GM19328 (cell line): Measurements from ENCODE around the gene ACTR8.

Experiments used
- ATAC-seq: cut with Tn5 transposase; IDR thresholded peaks from one replicate; pipeline ENCODE4 v1.9.1; 2021; ENCODE audit warnings: mild to moderate bottlenecking, moderate library complexity; ENCODE audit not compliant: unreplicated experiment

ACTR8 gene

DNA sequence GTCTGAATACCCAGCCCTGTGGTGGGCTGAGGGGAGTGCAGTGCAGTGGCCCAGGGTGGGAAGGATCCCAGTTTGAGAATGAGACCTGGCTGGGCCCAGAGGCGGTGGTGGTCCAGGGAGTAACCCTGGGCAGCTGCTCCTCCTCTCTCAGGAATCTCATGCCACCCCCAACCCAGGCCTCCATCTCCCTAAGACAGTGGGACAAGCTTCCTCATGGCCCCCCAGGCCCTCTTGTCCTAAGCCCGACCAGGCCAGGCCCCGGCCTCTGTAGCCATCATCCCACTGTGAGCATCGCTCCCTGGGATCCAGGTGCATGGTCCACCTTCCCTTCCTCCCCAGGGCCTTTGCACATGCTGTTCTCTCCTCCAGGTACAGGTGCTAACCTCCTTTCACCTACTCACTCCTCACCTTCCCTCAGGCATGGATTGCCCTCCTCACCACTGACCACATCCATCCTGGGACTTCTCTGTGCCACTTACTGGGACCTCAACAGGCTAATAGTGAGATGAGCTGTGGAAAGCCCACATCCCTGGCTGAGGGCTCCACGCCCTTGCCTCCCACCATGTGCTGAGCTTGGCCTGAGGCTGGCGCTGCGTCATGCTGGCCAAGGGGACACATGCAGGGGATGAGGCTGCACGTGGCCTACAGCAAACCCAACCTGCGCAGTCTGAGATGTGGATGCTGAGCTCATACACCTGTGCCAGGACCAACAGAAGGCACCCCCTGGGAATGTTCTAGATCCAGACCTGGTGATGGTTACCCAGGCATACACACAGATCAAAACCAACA, 45.7 kb downstream of the ACTR8 start:
- ATAC-seq: no peak

DNA sequence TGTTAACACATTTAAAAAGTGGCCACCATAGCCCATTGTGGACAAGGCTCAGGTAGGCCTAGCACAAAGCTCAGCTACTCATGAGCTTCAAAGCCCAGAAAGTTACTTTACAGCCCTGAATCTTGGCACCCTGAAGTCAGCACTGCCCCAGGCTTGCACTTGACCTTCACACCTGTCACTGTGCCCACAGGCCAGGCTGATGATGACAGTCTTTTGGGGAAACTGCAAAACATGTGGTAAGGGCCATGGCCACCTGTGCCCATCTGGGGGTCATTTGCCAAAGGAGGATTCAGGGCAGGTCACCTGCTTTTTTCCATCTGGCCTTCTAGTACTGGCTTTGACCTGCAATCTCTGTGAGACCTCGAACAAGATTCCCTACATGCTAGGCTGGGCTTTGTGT, 46.7 kb downstream of the ACTR8 start:
- ATAC-seq: no peak

DNA sequence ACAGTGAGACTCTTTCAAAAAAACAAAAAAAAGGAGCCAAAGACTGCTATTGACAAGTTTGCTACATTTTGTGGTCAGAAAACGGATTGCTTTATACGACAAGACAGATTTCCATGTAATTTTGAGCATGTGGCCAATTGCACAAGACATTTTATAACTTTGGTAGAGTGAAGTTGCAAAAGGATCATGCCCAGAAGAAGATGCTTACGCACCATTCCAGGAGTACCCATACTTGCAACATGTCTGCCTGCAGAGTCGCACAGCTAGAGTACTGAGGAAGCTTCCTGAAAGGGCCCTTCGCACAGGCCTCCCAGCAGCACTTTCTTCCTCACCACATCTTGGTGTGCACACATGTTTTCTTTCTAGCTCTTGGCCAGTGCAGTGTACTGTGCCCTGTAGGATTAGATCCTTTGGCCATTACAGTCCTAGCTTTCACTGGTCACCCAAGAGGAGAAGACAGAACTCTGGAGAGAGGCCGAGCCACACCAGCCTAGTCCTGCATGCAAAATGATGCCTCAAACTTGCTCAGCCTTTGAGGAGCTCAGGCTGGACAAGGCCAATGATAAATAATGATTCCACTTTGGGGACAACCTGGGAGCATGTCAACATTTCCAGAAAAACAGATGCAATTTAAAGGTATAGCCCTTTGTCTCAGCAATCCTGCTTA, 47.4 kb downstream of the ACTR8 start:
- ATAC-seq: no peak

DNA sequence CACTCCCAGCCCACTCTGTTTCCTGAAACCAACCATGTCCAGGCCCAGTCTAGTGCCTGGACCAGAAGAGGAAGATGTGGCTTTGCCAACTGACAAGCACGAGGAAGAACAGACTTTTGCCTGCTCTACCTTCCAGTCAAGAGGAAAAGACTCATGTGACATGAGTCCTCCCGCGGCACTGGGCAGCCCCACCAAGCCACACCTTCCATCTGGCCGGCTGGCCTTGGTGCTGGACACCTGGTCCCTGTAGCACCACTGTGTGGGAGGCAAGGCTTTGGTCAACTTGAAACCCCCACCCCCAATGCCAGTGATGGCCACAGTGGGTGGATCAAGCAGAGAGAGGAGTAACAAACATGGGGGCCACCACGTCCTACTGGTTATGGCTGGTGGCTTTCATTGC, 48.3 kb downstream of the ACTR8 start:
- ATAC-seq: no peak

DNA sequence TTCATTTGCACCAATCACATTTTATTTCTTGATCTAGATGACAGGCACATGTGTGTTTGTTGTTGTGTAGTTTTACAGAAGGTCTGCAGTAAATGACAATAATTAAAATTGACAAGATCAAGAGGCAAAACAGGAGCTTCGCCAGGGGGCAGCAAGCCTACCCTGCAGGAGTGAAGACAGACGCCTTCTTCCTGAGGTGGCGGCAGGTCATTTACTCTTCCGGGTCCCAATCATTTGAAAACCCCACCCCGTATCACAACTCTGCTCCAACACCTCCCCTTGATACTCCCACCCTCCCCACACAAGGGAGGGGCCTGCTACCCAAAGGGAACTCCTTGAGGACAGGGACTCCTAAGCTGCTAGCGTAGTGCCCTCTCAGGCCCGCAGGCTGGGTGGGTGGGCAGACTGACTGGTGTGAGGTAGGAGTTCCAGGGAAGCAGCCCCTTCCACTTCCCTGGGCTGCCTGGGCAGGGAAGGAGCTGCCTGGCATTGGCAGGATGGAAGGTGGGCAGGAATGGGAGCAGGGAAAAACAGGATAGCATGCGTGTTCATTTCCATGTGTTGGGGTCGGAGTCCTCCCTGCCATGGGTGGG, 48.8 kb downstream of the ACTR8 start:
- no peak for ATAC-seq

DNA sequence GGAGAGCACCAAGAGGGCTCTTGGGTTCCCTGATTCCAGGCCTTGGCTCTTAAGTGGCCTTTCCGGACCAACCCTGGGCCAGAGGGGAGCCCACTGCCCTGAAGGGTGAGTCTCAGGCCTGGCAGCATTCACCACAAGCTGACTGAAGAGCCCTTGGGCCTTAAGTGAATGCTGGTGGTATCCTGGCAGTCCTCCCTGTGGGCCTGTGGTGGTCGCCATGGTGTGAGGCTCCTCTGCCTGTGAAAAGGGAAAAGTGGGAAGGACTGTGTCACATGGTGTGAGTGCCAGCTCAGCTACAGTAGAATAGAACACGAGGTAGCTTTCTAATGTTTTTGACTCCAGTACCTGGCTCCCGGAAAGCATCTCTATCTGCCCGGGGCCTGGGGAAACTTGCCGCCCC, 51.0 kb downstream of the ACTR8 start:
- no peak for ATAC-seq

DNA sequence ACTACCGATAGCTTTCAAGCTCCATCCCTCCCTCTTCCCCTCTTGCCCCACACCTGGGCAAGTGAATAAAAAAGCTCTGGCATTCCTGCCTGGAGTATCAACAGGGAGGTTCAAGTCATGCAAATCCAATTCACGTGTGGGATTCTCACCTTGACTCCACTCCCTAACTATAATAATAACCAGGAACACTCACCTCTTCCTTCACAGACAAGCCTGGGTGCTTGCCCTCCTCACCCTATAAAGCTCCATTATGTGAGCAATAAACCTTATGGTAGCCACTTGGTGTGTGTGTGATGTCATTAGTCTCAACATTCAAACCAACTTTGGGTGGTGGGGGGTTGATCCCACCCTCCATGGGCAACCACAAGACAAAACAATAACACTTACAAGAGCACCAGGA, 52.3 kb downstream of the ACTR8 start:
- no peak for ATAC-seq

DNA sequence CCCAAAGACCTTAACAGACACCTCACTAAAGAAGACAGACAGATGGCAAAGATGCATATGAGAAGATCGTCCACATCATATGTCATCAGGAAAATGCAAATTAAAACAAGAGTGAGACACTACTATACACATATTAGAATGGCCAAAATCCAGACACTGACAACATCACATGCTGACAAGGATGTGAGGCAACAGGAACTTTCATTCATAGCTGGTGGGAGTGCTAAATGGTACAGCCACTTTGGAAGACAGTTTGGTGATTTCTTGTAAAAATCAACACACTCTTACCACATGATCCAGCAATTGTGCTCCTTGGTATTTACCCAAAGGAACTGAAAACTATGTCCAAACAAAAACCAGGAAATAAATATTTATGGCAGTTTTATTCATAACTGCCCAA, 53.4 kb downstream of the ACTR8 start:
- no peak for ATAC-seq

DNA sequence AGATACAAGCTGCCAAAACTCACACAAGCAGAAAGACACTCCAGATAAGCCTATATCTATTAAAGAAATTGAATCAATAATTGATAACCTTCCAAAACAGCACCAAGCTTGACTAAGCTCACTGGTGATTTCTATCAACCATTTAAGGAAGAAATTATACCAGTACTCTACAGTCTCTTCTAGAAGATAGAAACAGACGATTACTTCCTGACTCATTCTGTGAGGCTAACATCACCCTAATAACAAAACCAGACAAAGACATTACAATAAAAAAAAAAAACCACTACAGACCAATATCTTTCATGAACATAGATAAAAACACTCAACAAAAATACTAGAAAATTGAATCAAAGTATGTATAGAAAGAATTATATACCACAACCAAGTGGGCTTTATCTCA, 55.9 kb downstream of the ACTR8 start:
- no peak for ATAC-seq

DNA sequence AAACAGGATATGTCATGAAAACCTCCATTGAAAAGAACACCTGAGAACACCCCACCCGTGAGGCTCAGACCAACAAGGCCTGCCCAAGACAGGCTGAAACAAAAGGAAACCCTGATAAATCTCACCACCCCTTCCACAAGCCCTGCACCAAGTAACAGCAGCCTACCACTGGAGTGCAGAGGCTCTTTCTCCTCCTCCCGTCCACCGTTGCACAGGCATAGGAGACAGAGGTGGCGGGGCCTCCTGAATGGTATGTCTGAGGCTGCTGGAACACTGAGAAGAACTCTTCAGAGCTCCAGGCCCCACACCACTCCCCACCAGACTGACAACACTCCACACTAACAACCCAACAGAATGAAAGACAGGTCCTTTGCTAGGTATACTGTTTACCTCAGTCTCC, 57.2 kb downstream of the ACTR8 start:
- no peak for ATAC-seq

DNA sequence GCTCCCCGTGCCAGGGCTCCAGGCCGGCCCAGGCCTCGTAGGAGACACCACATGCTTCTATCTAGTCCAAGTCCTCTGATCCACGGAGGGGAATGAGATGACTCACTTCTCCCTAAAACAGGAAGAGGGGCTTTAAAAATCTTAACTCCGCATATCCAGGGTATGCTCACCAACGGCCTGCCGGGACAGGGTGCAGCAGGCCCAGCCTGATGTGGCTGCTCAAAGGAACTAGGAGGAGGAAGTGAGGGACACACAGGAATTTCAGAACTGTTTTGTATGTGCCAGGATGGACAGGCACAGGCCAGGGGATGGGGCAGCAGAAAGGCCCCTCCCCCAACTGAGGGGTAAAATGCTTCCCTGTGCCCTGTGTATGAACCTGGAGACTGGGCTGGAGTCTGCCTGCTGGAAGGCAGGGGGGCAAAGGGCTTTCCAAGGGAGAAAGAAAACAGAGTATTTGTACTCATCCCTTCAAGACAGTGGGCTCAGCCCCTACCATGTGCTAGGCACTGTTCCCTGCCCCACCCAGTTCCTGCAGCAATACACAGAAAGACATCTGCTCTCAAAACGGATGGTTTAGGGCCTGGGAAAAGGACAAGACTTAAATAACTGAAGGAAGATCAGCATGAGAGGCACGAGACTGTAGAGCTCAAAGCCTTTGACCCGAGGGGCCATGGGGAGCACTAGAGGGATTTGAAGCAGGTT, 57.8 kb downstream of the ACTR8 start:
- ATAC-seq: no peak

DNA sequence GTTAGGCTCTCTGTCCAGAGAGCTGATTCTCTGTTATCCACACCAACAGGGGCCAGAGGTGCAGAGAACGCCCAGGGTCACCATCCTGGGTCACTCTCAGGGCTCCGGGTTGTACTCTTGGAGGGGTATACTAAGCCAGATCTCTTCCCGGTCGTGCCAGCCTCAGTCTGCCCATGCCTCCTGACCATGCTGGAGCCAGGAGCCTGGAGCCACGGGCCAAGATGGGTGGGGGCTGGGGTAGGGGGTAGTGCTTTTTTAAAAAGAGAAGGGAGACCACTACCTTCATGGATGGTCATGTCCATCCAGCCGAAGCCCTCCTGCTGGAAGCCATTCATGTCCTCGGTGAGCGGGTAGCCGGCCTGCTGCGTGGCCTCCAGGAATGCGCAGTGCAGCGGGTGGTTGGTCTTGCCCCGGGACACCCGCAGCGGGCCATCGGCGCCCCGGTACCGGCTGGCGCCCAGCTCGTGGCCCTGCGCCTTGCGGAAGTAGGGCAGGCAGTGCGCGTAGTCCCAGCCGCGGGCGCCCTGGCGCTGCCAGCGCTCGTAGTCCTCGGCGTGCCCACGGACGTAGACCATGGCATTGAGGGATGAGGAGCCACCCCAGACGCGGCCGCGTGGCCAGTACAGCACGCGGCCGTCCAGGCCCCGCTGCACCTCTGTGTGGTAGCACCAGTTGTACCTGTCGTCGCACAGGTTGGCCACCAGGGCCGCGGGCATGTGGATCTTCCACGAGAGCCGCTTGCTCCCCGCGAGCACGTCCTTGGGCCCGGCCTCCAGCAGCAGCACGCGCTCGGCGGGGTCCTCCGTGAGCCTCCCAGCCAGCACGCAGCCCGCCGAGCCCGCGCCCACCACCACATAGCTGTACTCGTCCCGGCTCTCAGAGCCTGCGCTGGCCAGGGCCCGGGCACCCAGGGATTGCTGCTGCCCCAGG, 58.7 kb downstream of the ACTR8 start:
- no peak for ATAC-seq

DNA sequence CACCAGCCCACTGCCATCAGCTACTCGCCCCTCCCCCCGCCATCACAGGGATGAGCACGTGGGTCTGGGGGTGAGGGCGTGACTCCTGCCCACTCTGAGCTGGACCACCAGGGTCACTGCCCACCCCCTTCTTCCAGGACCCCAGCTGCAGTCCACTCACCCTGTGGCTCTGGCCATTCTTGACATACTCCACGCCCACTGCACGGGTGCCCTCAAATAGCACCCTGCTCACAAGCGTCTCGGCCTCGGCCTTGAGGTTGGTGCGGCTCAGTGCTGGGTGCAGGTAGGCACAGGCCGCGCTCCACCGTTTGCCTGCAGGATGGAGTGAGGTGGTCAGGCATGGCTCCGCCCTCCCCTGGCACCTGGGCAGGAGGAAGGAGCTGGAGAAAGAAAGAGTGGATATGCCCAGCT, 59.6 kb downstream of the ACTR8 start:
- ATAC-seq: no peak

DNA sequence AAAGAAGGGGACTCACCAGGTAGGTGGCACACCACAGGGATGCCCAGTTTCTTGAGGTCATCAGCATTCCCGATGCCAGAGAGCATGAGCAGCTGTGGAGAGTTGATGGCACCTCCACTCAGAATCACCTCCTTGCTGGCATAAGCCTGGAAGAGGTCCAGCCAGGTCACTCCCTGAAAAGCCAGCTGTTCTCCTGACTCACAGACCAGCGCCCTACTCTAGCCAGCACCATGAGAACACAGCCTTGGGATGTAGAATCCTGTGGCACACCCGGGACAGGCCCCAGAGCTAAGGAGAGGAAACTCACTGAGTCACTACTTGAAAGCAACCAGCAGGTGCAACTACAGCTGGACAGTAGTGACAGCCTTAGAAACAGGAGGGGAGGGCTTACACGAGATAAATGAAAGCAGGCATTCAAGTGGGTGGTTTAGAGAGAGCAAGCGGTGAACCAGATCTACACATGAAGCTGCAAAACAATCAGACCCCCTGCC, 60.3 kb downstream of the ACTR8 start:
- no peak for ATAC-seq

DNA sequence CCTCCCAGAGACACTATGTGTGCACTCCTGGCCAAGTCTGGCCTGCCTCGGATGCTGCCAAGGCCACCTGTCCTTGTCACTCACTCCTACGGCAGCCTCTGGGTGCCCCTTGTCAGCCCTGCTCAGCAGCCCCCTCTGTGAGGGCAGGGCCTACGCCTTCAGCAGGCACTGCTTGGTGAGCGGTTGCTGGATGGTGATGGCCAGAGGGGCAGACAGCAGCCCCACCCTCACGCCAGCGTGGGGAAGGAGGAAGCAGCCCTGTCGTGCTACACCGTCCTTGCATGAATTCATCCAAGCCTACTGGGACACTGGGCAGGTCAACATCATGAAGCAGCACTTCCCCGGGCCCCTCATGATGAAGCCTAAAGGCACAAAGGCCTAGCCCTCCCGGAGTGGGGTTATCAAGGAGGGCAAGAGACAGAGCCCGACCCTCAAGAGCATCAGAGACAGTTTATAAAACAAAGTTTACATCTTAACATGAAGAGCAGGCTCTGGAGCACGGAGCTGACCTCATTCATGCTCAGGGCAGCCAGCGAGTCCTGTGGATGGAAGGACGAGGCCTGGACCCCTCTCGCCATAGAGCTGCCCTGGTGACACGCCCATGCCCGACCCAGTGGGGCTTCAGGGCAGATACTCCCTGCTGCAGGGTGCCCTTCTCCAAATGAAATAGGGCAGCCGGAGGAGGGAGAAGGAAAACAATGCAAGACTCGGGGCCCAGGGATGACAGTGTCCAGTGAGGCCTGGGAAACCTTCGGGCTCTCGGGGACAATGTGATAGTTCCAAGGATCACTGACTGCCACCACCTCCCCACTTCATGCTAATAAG, 61.0 kb downstream of the ACTR8 start:
- ATAC-seq: no peak

DNA sequence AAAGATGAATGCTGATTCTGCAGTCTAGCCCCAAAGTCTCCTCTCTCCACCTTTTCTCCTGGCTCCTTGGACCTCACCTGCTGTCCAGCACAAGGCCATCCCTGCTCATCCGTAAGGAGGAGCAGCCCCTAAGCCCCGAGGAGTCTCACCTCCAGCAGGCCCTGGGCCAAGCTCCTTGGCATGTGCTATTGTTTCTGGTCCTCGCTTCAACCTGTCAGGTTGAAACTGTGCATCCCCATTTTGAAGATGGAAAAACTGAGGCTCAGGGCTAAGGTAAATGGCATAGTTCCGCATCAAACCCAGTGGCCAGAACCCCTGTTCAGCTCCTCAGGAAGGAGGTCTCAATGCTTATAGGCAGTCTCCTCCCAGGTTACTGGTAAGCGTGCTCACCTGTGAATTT, 61.9 kb downstream of the ACTR8 start:
- ATAC-seq: no peak

DNA sequence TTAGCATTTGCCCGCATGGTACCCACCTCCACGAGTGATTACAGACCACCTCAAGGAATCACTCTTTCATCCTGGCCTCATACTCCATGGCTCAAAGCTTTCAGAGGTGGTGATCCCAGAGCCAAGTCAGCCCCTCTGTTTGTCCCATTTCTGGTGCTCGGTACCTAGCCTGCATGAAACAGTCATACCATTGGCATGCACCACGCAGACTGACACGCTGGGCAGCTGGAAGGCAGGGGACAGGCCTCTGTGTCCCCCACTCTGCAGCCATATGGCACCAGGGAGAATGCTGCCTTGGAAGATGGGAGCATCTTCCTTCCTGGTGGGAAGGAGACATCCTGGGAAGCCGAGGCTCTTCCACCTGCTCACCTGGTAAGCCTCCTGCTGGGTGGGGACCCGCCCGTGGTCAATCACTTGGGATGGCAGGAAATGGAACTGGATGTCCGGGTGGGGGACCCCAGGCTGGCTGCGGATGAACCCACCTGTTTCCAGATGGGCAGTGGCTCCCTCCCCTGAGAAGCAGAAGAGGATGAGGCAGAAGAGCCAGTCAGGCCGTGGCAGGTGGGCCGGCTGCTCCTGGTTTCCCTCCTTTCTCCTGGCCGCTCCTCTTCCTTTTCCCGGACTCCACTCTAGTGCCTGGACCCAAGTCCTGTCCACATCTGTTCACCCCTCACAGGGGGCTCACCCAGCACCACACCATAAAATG, 62.6 kb downstream of the ACTR8 start:
- ATAC-seq: no peak

DNA sequence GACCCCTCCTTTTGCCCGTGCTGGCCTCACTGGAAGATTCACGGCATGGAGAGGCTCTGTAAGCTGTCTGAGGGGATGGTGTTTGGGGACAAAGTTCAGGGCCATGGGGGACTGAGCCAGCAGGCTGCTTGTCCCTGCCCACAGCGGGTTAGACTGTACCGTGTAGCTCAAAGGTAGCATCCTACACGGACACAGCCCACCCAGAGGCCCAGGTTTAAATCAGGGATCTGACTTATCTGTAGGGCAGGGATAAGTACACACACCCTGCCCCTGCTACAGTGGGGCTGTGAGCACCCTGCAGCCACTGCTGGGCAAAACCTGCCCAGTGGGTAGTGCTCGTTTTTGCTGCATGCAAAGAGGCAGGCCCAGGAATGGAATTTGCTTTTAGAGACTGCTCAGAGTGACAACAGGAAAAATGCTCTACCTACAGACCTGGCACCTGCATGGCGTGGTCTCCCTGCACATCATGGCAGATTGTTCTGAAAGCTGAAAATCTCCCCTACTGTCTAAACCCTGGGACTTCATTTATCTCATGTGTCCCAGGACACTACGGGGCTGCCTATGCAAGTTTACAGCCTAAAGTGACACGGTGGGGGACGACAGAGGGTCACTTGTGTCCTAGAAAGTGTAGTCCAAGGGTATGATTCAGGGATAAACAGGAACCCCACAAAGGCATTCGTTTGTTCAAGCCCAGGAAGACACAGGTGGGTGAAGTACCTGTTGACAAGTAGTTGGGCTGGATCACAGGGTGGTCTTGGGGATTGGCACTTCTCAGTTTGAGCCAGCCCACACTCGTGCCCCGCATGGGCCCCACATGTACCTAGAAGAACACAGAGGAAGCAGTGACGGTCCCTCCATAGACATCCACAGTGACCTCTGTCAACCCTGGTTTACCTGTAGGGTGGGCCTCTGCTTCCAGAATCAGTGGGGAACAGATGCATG, 63.5 kb downstream of the ACTR8 start:
- ATAC-seq: no peak
